ENCODE results near the gene RSL1D1. TPM values are rescaled to one million over a fixed set of nuclear protein-coding genes. Genes with fewer than 3 reads are reported as not detected.

The RSL1D1 gene
- total and polyA plus RNA-seq, 9 of the 15 experiments (the other 6 are each of a cell fraction or from before 2014, with no cell fraction given) = 259 to 753 (median 373) TPM

DNA sequence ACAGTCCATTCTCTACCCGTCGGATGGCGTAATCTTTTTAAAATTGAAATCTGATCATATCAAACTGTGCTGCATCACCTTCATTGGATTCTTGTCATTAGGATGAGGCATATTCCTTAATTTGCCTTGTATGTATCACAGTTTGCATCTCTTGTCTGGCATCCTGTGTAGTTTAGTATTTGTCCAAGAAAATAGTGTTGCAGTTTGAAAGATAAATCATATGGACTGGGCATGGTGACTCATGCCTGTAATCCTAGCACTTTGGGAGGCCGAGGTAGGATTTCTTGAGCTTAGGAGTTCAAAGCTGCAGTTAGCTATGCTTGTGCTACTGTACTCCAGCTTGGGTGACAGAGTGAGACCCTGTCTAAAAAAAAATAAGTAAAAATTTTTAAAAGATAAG, 5.8 kb upstream of the RSL1D1 start (continued):
- TF ChIP-seq MEIS2 (IDR thresholded peaks at IDR 0.05; ENCODE audit: partially characterized antibody) (peak; percentile 90), BDP1 (IDR thresholded peaks at IDR 0.05; ENCODE audit: insufficient read depth, insufficient read length) (no peak), HLTF (IDR thresholded peaks at IDR 0.05) (no peak), MTF1 (CRISPR knock-in tag; IDR thresholded peaks at IDR 0.05; ENCODE audit: borderline replicate concordance) (no peak), SUPT5H (IDR thresholded peaks at IDR 0.05) (no peak), IRF1 (CRISPR knock-in tag; IDR thresholded peaks at IDR 0.05; ENCODE audit: borderline replicate concordance) (no peak), MBD1 (CRISPR knock-in tag; IDR thresholded peaks at IDR 0.05) (no peak), PKNOX1 (IDR thresholded peaks at IDR 0.05) (peak; percentile 66), ZNF316 (IDR thresholded peaks at IDR 0.05) (no peak), CEBPB (tag; IDR thresholded peaks at IDR 0.05) (no peak), KDM1A (IDR thresholded peaks at IDR 0.05) (no peak), SMAD4 (CRISPR knock-in tag; conservative IDR thresholded peaks at IDR 0.05) (no peak), WHSC1 (IDR thresholded peaks at IDR 0.05; ENCODE audit: low read length) (no peak), FUS (optimal IDR thresholded peaks at IDR 0.05; ENCODE audit: low read depth, low read length) (no peak), ZBTB17 (CRISPR knock-in tag; IDR thresholded peaks at IDR 0.05) (no peak), ZNF140 (CRISPR knock-in tag; IDR thresholded peaks at IDR 0.05) (no peak)
- TF ChIP-seq, protein P1, sequence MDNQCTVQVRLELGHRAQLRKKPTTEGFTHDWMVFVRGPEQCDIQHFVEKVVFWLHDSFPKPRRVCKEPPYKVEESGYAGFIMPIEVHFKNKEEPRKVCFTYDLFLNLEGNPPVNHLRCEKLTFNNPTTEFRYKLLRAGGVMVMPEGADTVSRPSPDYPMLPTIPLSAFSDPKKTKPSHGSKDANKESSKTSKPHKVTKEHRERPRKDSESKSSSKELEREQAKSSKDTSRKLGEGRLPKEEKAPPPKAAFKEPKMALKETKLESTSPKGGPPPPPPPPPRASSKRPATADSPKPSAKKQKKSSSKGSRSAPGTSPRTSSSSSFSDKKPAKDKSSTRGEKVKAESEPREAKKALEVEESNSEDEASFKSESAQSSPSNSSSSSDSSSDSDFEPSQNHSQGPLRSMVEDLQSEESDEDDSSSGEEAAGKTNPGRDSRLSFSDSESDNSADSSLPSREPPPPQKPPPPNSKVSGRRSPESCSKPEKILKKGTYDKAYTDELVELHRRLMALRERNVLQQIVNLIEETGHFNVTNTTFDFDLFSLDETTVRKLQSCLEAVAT (IDR thresholded peaks at IDR 0.05) = no peak
- TF ChIP-seq, protein P2, sequence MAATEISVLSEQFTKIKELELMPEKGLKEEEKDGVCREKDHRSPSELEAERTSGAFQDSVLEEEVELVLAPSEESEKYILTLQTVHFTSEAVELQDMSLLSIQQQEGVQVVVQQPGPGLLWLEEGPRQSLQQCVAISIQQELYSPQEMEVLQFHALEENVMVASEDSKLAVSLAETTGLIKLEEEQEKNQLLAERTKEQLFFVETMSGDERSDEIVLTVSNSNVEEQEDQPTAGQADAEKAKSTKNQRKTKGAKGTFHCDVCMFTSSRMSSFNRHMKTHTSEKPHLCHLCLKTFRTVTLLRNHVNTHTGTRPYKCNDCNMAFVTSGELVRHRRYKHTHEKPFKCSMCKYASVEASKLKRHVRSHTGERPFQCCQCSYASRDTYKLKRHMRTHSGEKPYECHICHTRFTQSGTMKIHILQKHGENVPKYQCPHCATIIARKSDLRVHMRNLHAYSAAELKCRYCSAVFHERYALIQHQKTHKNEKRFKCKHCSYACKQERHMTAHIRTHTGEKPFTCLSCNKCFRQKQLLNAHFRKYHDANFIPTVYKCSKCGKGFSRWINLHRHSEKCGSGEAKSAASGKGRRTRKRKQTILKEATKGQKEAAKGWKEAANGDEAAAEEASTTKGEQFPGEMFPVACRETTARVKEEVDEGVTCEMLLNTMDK (IDR thresholded peaks at IDR 0.05; ENCODE audit: borderline replicate concordance, insufficient read depth, low read depth, low read length, poor library complexity, severe bottlenecking) = no peak
- TF ChIP-seq, protein P3, sequence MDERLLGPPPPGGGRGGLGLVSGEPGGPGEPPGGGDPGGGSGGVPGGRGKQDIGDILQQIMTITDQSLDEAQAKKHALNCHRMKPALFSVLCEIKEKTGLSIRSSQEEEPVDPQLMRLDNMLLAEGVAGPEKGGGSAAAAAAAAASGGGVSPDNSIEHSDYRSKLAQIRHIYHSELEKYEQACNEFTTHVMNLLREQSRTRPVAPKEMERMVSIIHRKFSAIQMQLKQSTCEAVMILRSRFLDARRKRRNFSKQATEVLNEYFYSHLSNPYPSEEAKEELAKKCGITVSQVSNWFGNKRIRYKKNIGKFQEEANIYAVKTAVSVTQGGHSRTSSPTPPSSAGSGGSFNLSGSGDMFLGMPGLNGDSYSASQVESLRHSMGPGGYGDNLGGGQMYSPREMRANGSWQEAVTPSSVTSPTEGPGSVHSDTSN (CRISPR knock-in tag; IDR thresholded peaks at IDR 0.05; ENCODE audit: low read depth) = no peak
- TF ChIP-seq, protein P3 (tag; conservative IDR thresholded peaks at IDR 0.05; ENCODE audit: low read depth) = peak; percentile 75

Measured in K562 (cell line).